Testis (tissue), 3 donors: Measurements from ENCODE around the gene IGSF21. TPM values are rescaled to one million over a fixed set of nuclear protein-coding genes. Genes with fewer than 3 reads are reported as not detected.

Experiments used
- DNase-seq: peaks from one replicate; pipeline ENCODE4 v3.0.0-alpha.2; 2019
- H3K27ac ChIP-seq, 2 donors: fragments of 200-600 bp; sonication (generic); one replicate each; pipeline ENCODE4 v1.5.1; 2019
- H3K27me3 ChIP-seq: fragments of 200-600 bp; sonication (generic); one replicate; pipeline ENCODE4 v1.5.1; 2019
- H3K36me3 ChIP-seq: fragments of 200-600 bp; sonication (generic); one replicate; pipeline ENCODE4 v1.5.1; 2017; ENCODE audit warnings: low read depth; ENCODE audit errors: missing control alignments
- H3K4me1 ChIP-seq: fragments of 200-600 bp; sonication (generic); one replicate; pipeline ENCODE4 v1.5.1; 2019
- H3K4me3 ChIP-seq, 2 donors: fragments of 200-600 bp; sonication (generic); one replicate each; pipeline ENCODE4 v1.5.1; 2017 to 2019
- H3K9me3 ChIP-seq: fragments of 200-600 bp; sonication (generic); one replicate; pipeline ENCODE4 v1.5.1; 2017
- CTCF ChIP-seq, 3 experiments: fragments of 450-650 bp in 2 of 3; fragments of 200-600 bp in 1 of 3; sonication (generic) in 1 of 3; IDR thresholded peaks; one replicate each; pipeline ENCODE4 v1.5.1; 2016 to 2019; ENCODE audit warnings: antibody characterized with exemption in 3 of 3, mild to moderate bottlenecking in 2 of 3, moderate library complexity in 1 of 3
- POLR2A ChIP-seq: fragments of 450-650 bp; IDR thresholded peaks from one replicate; pipeline ENCODE4 v1.6.1; 2017; ENCODE audit warnings: antibody characterized with exemption, mild to moderate bottlenecking, moderate library complexity
- WGBS, 2 donors: methylation state at CpG; one replicate each; pipeline ENCODE4 v1.1.5; 2018; 5-methylcytosine and 5-hydroxymethylcytosine counted together
- intact Hi-C: fragments of 100-400 bp; cut with DNase I; formaldehyde crosslinking; loops from one replicate; pipeline ENCODE4 v1.15.1; 2023; ENCODE audit warnings: low total_unique reads
- polyA plus RNA-seq: library from polyadenylated mRNA; stranded (reverse); fragments of 350-450 nt; fragmentation: Illumina TruSeq; extraction: RNeasy Lipid Tissue Mini Kit (QIAGEN cat#74804); gene quantifications from one replicate; pipeline ENCODE4 v1.2.3, GENCODE V29; 2014; ENCODE audit warnings: low read depth, low replicate concordance; ENCODE audit not compliant: insufficient read depth
- total RNA-seq, 2 donors: library from RNA; depleted of rRNA; stranded (reverse); fragments of >200 nt; gene quantifications; one replicate each; pipeline ENCODE4 v1.2.3, GENCODE V29; 2016

The IGSF21 gene
- total and polyA plus RNA-seq, 3 donors from 2014 or later: 1.7 to 4.2 (median 2.9) TPM

GRCh38 chr1:18380288-18380687, 272.7 kb downstream of the IGSF21 start:
- intact Hi-C loops: no loop called here
- no peak for DNase-seq
- no peak for TF ChIP-seq CTCF (IDR thresholded peaks at IDR 0.05)
- TF ChIP-seq POLR2A: no peak

DNA sequence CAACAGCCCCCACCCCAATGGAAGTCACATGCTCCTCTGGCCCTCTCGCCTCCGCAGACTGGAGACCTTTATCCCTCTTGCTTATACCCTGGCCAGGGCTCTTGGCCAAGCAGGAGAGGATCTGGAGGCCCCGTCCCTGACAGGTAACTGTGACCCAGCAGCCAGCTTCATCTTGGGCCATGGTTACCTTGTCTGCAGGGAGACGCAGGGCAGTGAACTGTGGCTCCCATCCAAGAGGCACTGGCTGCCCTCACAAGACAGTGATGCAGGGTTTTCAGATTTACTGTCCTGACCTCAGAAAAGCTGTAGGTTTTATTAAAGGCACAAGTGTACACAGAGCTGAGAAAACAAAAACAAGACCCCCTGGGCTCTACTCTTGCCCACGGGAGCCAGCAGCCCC, 276.5 kb downstream of the IGSF21 start:
- Histone ChIP-seq H3K27ac (no peak overlapping the region), H3K4me1 (peaks cover 19% of the 10 kb centered on the region)
- DNase-seq: no peak

More at GRCh38 chr1:18380288-18380687, 272.7 kb downstream of the IGSF21 start:
- H3K27ac ChIP-seq: no peak overlapping the region
- H3K27me3 ChIP-seq: no peaks in the 10 kb centered on the region
- no peak overlapping the region for H3K4me3 ChIP-seq
- no peaks in the 10 kb centered on the region for H3K9me3 ChIP-seq
- peaks cover 16% of the 10 kb centered on the region for H3K4me1 ChIP-seq
- H3K36me3 ChIP-seq: no peaks in the 10 kb centered on the region

DNA sequence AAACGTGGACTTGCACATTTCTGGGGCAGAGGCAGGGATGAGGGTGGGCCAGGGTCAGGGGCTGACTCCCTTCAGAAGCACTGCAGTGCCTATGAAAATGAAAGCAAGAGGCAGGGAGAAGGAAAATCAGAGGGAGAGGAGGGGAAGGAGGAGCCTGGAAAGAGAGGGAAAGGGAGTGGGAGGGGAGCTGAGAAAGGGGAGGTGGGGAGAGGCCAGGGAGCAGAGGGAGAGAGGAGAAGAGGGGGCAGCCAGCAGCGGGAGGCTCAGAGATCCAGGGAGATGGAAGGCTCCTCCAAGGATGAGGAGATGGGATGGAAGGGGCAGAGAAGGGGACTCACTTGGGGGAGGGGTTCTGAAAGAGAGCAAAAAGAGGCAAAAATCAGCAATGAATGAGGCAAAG, 276.9 kb downstream of the IGSF21 start:
- intact Hi-C loops: no loop called here
- no peaks in the 10 kb centered on the region for H3K9me3 ChIP-seq
- H3K4me3 ChIP-seq: no peak overlapping the region
- no peaks in the 10 kb centered on the region for H3K36me3 ChIP-seq
- WGBS, 2 donors: 26 to 41% methylated on average over 2 of the region's 2 CpGs
- H3K27ac ChIP-seq: peak overlapping the region in 1 of 2 donors; percentile 69
- DNase-seq: no peak
- peaks cover 19% of the 10 kb centered on the region for H3K4me1 ChIP-seq
- H3K27me3 ChIP-seq: no peaks in the 10 kb centered on the region
- TF ChIP-seq CTCF (IDR thresholded peaks at IDR 0.05) (no peak), POLR2A (no peak)

More for the DNA sequence above, 276.5 kb downstream of the IGSF21 start:
- TF ChIP-seq POLR2A (no peak), CTCF (IDR thresholded peaks at IDR 0.05) (no peak)
- intact Hi-C loops: no loop called here
- Histone ChIP-seq H3K9me3 (no peaks in the 10 kb centered on the region), H3K4me3 (no peak overlapping the region), H3K36me3 (no peaks in the 10 kb centered on the region), H3K27me3 (no peaks in the 10 kb centered on the region)
- WGBS, 2 donors: 56% methylated on average over 5 of the region's 5 CpGs

GRCh38 chr1:18385239-18385790, 277.7 kb downstream of the IGSF21 start:
- WGBS, 2 donors: 14 to 26% methylated on average over 9 of the region's 9 CpGs
- no peaks in the 10 kb centered on the region for H3K27me3 ChIP-seq
- peak overlapping the region in 1 of 2 donors; percentile 69 for H3K27ac ChIP-seq
- no peak overlapping the region for H3K4me3 ChIP-seq
- H3K4me1 ChIP-seq: peaks cover 19% of the 10 kb centered on the region
- DNase-seq: peak; percentile 74
- no peaks in the 10 kb centered on the region for H3K9me3 ChIP-seq
- H3K36me3 ChIP-seq: no peaks in the 10 kb centered on the region
- intact Hi-C loops: no loop called here
- no peak for TF ChIP-seq POLR2A
- TF ChIP-seq CTCF (IDR thresholded peaks at IDR 0.05): no peak

DNA sequence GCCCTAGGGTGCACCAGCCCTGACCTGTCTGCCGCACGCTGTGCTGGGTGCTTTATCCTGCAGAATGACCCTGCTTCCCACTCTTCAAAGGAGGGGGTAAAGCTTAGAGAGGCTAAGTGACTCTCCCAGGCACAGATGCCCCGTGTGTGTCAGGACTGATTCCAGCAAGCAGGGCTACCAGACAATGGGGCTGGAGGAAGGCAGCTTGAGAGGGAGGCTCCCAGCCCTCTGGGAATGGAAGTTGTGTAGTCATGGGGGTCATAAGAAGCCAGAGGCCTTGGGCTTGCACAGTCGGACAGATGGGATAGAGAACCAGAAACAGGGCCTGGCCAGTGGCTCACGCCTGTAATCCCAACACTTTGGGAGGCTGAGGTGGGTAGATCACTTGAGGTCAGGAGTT, 279.0 kb downstream of the IGSF21 start:
- Histone ChIP-seq H3K4me1 (peaks cover 19% of the 10 kb centered on the region), H3K36me3 (no peaks in the 10 kb centered on the region), H3K27me3 (no peaks in the 10 kb centered on the region), H3K27ac (no peak overlapping the region), H3K4me3 (no peak overlapping the region), H3K9me3 (no peaks in the 10 kb centered on the region)
- no peak for DNase-seq
- WGBS, 2 donors: 72 to 92% methylated on average over 5 of the region's 5 CpGs
- no peak for TF ChIP-seq POLR2A
- TF ChIP-seq CTCF (IDR thresholded peaks at IDR 0.05): no peak
- intact Hi-C loops: no loop called here
